ENCODE measurements around the gene CCDC88C.
"Not testable (repeated sequence)": the region's sequence is repeated elsewhere in the genome, so short reads cannot be mapped to it uniquely, and the experiment has no call there.

Gene CCDC88C

GRCh38 chr14:91417120-91417982 lies at the start of gene CCDC88C:
CCDC88C (minus strand) TSS chr14:91417820; CDS start chr14:91417690, 130 bp downstream.
- DNase-seq = peak; percentile 24

- DNase-seq = peak; percentile 47
Observed at GRCh38 chr14:91466192-91466591, 48.6 kb upstream of the CCDC88C start.

- no peak for DNase-seq
Observed at GRCh38 chr14:91464615-91465205, 47.1 kb upstream of the CCDC88C start.

GRCh38 chr14:91458612-91459011 lies 41.0 kb upstream of the CCDC88C start:
- DNase-seq = no peak

DNA sequence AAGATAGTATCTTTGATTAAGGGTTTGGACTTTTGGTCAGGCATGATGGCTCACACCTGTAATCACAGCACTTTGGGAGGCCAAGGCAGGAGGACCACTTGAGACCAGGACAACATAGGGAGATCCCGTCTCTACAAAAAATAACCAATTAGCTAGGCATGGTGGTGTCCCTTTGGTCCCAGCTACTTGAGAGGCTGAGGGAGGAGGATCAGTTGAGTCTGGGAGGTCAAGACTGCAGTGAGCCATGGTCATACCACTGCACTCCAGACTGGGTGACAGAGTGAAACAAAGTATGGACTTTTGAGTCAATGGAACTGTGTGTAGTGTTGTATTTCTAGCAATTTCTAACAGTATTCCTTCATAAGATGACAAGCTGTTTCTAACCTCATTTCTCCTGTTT lies 38.7 kb upstream of the CCDC88C start:
- no peak for DNase-seq

DNA sequence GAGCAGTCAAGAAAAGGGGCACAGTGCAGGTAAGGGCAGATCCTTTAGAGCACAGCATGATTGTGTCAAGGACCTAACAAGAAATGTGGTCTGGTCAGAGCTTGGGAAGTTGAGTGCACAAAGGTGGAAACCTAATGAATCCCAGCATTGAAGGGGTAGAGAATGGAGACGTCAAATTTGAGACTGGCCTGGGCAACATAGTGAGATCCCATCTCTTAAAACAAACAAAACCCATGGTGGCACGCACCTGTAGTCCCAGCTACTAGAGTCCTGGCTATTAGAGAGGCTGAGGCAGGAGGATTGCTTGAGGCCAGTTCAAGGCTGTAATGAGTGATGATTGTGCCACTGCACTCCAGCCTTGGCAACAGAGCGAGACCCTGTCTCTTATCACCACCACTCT lies 37.0 kb upstream of the CCDC88C start:
- no peak for DNase-seq

DNA sequence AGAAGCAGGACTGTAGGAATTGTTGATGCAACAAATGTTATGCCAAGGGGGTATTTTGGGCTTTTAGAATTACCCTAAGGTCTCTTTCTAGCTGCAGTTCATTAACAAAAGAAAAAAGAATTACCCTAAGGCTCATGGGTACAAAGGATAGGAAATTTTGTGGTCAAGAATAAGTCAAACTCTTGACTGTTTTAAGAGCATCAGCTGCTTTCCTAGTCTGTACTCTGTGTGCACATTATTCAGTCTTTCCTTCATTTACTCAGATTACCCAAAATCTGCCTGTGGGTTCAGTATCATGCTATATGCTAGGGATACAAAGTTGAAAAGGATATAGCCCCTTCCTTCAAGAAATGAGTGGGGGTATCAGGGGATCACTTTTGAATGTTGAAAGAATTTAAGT lies 36.5 kb upstream of the CCDC88C start:
- DNase-seq = no peak

DNA sequence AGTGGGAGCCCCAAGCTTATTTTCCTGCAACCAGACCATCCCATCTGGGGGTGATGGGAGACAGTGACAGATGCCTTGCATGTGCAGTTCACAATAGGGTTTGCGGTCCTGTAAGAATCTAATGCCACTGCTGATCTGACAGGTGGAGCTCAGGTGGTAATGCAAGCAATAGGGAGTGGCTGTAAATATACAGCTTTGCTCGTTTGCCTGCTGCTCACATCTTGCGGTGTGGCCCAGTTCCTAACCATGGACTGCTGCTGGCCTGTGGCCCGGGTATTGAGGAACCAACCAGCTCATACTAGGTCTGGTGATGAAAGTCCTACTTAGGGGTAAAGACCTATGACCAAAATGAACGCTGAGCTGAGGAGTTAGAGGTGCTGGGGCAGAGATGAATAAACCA lies 36.1 kb upstream of the CCDC88C start:
- no peak for DNase-seq

GRCh38 chr14:91444335-91445020 lies 26.9 kb upstream of the CCDC88C start:
- DNase-seq = no peak

DNA sequence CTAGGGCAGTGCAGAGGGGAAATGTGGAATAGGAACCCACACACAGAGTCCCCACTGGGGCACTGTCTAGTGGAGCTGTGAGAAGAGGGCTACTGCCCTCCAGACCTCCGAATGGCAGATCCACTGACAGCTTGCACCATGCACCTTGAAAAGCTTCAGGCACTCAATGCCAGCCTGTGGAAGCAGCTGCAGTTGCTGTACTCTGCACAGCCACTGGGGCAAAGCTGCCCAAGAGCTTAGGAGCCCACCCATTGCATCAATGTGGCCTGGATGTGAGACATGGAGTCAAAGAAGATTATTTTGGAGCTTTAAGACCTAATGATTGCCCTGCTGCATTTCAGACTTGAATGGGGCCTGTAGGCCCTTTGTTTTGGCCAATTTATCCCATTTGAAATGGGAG lies 21.7 kb upstream of the CCDC88C start:
- DNase-seq = no peak

DNA sequence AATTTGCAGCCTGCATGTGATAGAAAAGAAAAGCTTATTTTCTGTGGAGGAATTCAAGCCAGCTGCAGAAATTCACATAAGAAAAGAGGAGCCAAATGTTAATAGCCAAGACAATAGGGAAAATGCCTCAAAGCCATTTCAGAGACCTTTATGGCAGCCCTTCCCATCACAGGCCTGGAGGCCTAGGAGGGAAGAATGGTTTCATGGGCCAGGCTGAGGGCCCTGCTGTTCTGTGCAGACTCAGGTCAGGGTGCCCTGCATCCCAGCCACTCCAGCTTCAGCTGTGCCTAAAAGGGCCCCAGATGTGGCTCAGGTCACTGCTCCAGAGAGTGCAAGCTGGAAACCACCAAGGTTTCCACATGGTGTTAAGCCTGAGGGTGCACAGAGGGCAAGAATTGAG lies 21.2 kb upstream of the CCDC88C start:
- no peak for DNase-seq

DNA sequence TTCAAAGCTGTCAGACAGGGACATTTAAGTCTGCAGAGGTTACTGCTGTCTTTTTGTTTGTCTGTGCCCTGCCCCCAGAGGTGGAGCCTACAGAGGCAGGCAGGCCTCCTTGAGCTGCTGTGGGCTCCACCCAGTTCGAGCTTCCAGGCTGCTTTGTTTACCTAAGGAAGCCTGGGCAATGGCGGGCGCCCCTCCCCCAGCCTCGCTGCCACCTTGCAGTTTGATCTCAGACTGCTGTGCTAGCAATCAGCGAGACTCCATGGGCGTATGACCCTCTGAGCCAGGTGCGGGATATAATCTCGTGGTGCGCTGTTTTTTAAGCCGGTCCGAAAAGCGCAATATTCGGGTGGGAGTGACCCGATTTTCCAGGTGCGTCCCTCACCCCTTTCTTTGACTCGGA lies 18.6 kb upstream of the CCDC88C start:
- DNase-seq = not testable (repeated sequence)

GRCh38 chr14:91429385-91429784 lies 11.8 kb upstream of the CCDC88C start:
- no peak for DNase-seq

GRCh38 chr14:91428931-91429330 lies 11.3 kb upstream of the CCDC88C start:
- not testable (repeated sequence) for DNase-seq

GRCh38 chr14:91425531-91425944 lies 7.9 kb upstream of the CCDC88C start:
- not testable (repeated sequence) for DNase-seq

DNA sequence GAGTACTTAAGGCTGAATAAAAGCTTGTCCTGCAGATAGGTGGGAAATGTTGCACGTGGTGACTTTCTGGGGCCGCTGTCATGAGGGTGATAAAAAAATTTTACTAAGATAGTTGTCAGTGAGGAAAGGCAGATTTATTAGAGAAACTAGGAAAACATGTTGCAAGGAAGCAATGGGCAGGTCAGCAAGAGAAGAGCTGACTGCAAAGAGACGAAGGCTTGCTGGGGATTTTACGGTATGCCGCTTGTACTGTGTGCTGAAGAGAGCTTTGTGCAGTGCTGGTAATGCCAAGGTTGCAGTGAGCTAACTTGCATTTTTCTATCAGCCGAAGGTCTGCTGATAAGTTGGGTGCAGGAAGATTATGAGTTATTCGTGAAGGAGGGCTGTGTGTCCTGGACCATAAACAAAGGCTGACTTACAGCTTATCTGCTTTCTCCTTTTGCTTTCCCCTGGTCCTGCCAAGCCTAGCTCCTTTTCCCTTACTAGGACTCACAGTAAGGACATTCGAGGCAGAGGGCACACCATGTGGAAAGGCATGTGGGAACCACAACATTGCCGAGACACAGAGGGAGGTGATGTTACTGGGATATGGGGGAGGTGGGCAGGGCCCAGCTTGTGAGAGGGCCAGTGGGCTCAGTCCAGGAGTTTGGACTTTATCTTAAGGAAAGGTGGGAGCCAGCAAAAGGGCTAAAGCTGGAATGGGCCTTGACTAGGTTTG lies 7.4 kb upstream of the CCDC88C start:
- DNase-seq = no peak

GRCh38 chr14:91420686-91421085 lies 3.1 kb upstream of the CCDC88C start:
- DNase-seq = no peak

DNA sequence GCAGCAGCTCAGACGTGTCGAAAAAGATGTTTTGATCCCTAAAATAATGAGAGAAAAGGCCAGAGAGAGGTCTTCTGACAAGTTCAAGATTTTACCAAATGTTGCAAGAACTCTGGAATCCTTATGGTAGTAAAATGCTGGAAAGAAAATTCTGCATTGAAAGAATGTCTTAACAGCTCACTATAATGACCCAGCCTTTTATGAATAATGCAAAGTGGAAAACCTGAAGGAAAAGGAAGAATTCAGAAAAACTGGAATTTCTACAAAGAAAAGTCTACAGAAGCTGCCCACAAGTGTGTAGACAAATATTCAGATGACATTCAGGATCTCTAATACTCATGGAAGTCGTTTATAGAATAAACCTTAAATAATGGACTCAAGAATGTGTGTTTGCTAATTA lies 1.8 kb upstream of the CCDC88C start:
- DNase-seq = no peak

- DNase-seq = no peak
Observed at GRCh38 chr14:91419044-91419397, 1.4 kb upstream of the CCDC88C start.

DNA sequence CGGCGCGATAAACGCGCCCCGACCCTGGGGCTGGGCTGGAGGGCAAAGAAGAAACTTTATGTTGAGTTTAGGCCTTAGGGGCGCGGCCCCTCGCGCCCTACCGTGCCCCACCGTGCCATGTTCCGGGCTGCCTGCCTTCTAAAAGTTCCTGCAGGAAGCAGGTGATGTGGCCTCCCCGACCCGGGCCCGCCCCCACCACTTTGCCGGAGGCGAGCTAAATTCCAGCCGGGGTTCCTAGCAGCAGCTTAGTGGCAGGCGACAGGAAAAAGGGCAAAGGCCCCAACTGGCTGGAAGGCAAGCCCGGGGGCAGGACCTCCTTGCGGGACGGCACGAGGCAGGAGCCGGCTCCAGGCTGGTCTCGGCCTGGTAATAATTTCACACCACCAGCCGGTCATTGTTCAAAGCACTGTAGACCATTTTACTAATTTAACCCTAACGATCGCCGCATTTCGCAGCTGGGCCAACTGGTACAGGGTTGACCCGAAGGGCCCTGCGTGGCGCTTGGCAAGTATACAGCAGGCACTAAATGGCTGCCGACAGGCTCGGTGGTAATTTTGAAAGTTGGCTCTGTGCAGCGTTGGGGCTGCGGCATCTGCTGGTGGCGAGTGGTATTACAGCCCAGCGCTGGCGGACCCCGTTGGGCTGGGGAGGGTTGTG lies 895 bp upstream of the CCDC88C start:
- DNase-seq = peak; percentile 31

GRCh38 chr14:91417983-91418386 lies 365 bp upstream of the CCDC88C start:
- DNase-seq = no peak

DNA sequence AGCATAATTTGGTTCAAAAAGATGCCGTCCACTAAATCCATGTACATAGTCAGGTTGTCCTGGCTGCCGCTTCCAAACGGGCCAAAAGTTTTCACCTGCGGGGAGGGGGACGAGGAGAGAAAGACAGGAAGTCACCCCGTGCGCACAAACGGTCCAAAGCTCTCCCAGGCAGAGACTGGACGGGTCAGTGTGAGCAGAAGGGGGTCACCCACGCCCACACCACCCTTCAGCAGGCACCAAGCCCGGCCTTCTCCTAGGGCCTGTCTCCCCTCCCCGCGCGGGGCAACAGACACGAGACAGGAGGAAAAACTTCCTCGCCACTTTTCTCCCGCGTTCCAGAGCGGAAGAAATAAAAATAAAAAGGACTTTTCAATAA lies 888 bp downstream of the CCDC88C start:
- no peak for DNase-seq
